Nephron (organoid): ENCODE results near the gene STMN3.

ENCODE experiments used
- H3K27ac Mint-ChIP-seq, 3 experiments: 2 replicates each; pipeline ENCODE4 v1.8.0; 2020; ENCODE audit warnings: mixed read lengths in 3 of 3, mild to moderate bottlenecking in 2 of 3, moderate library complexity in 1 of 3
- H3K27me3 Mint-ChIP-seq: 2 replicates; pipeline ENCODE4 v1.8.0; 2021; ENCODE audit warnings: low read depth, mild to moderate bottlenecking, moderate library complexity, mixed read lengths
- H3K36me3 Mint-ChIP-seq: 2 replicates; pipeline ENCODE4 v1.8.0; 2020; ENCODE audit warnings: low read depth, mixed read lengths
- H3K4me1 Mint-ChIP-seq: 2 replicates; pipeline ENCODE4 v1.8.0; 2020; ENCODE audit warnings: mixed read lengths
- H3K4me3 Mint-ChIP-seq, 3 experiments: 2 replicates each; pipeline ENCODE4 v1.8.0; 2020; ENCODE audit warnings: mild to moderate bottlenecking in 3 of 3, mixed read lengths in 3 of 3, moderate library complexity in 2 of 3
- H3K9me3 Mint-ChIP-seq: 2 replicates; pipeline ENCODE4 v1.8.0; 2020; ENCODE audit warnings: mixed read lengths
- TF ChIP-seq, protein P1 (sequence below), 3 experiments: fragments of 200-600 bp; sonication (generic); IDR thresholded peaks; one replicate each; pipeline ENCODE4 v1.5.0; 2021; ENCODE audit warnings: antibody characterized with exemption in 3 of 3; ENCODE audit not compliant: unreplicated experiment in 3 of 3

The STMN3 gene

DNA sequence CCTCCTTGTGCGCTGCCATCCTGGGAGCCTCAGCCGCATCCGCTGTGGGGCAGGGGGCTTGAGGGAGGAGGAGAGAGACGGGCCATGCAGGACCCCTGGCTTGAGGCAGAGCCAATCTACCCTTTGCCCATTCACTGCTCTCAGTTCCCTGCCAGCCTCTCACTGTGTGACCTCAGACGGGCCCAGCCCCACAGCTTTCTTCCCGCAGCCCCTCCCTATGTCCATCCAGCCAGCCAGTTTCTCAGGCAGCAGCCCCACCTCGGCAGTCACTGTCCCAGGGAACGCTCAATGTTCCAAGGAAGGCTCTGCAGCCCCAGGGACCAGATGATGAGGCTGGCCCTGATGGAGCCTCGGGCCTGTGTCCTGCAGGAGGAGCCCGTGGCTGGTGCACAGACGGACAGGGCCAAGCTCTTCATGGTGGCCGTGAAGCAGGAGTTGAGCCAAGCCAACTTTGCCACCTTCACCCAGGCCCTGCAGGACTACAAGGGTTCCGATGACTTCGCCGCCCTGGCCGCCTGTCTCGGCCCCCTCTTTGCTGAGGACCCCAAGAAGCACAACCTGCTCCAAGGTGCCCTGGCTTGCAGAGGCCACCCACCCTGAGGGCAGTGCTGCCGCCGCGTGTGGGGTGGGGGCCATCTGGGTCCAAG is 39.3 kb upstream of the STMN3 start:
- H3K27ac Mint-ChIP-seq = peak overlapping the region in 1 of 3 experiments; percentile 57
- peaks cover 8% of the 10 kb centered on the region for H3K36me3 Mint-ChIP-seq
- H3K9me3 Mint-ChIP-seq = no peaks in the 10 kb centered on the region
- peaks cover 3% of the 10 kb centered on the region for H3K27me3 Mint-ChIP-seq
- H3K4me1 Mint-ChIP-seq = no peaks in the 10 kb centered on the region
- TF ChIP-seq, protein P1, sequence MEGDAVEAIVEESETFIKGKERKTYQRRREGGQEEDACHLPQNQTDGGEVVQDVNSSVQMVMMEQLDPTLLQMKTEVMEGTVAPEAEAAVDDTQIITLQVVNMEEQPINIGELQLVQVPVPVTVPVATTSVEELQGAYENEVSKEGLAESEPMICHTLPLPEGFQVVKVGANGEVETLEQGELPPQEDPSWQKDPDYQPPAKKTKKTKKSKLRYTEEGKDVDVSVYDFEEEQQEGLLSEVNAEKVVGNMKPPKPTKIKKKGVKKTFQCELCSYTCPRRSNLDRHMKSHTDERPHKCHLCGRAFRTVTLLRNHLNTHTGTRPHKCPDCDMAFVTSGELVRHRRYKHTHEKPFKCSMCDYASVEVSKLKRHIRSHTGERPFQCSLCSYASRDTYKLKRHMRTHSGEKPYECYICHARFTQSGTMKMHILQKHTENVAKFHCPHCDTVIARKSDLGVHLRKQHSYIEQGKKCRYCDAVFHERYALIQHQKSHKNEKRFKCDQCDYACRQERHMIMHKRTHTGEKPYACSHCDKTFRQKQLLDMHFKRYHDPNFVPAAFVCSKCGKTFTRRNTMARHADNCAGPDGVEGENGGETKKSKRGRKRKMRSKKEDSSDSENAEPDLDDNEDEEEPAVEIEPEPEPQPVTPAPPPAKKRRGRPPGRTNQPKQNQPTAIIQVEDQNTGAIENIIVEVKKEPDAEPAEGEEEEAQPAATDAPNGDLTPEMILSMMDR (IDR thresholded peaks at IDR 0.05; ENCODE audit: unreplicated experiment in 3 of 3) = no peak
- H3K4me3 Mint-ChIP-seq = no peak overlapping the region

DNA sequence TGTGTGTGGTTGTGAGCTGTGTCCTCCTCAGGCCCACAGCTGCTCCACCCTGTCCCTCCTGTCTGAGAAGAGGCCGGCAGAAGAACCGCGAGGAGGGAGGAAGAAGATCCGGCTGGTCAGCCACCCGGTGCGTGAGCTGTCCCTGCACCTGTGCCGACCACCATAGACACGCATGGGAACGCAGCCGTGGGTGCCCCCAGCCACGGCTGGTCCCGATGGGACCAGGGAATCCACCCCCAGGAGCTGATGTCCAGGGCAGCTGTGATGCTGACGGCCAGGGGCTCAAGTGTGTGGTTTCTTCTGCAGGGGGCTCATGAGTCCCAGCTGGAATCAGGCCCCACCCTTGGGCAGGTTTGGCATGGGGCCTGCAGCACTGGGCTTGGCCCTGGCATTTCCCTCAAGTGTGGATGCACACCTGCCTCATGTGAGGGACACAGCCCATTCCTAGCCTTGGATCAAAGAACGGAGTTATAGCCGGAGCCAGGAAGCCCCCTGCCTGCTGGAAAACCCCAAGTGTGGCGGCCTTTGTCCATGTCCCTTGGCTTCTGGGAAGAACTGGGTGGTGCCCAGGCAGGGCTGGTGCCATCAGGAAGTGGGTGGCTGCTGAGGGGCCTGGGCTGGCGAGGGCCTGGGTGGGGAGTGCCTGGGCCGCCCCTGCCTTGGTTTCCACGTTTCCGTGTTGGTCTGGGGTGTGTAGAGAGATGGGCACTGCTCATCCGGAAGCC is 38.6 kb upstream of the STMN3 start:
- TF ChIP-seq, protein P1 (IDR thresholded peaks at IDR 0.05; ENCODE audit: unreplicated experiment in 3 of 3) = no peak
- H3K4me3 Mint-ChIP-seq = no peak overlapping the region
- no peaks in the 10 kb centered on the region for H3K27me3 Mint-ChIP-seq
- H3K36me3 Mint-ChIP-seq = peaks cover 8% of the 10 kb centered on the region
- no peaks in the 10 kb centered on the region for H3K9me3 Mint-ChIP-seq
- H3K4me1 Mint-ChIP-seq = no peaks in the 10 kb centered on the region
- peak overlapping the region in 1 of 3 experiments; percentile 37 for H3K27ac Mint-ChIP-seq

DNA sequence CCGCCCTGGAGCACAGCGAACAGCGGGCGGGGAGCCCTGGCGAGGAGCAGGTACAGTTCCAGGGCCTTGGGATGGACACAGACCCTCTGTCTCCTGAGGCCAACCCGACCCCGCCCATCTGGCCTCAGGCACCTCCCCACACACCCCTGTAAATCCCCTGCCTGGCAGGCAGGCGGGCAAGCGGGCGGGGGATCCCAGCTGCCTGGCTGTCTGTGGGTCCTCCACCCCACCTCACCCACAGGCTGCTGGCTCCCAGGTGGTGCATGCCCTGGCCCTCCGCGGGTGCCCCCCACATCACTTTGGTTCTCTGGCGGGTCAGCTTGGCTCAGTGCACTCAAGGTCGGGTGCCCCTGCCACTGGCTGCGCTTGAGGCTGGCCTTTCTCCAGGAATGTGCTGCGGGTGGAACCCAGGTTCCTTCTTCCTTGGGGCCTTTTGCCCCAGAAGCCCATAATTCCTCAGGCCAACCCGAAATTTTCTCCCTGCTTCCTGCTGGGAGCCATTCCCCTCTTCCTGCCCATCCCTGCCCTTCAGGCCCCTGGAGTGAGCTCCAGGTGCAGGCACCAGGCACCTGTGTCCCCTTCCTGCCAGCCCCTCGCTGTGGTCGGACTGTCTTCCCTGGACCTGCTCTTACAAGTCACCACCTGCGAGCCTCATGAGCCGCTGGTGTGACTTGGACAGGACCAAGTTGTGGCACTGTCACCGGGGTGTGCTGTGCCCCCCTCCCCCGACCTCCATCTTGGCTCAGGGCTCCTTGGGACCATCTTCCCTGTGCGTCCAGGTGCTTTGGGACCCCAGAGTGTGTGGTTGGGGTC is 37.9 kb upstream of the STMN3 start:
- peak overlapping the region in 1 of 3 experiments; percentile 37 for H3K27ac Mint-ChIP-seq
- H3K4me3 Mint-ChIP-seq = no peak overlapping the region
- H3K36me3 Mint-ChIP-seq = peaks cover 8% of the 10 kb centered on the region
- H3K27me3 Mint-ChIP-seq = no peaks in the 10 kb centered on the region
- H3K4me1 Mint-ChIP-seq = no peaks in the 10 kb centered on the region
- H3K9me3 Mint-ChIP-seq = no peaks in the 10 kb centered on the region
- TF ChIP-seq, protein P1 (IDR thresholded peaks at IDR 0.05; ENCODE audit: unreplicated experiment in 3 of 3) = no peak

DNA sequence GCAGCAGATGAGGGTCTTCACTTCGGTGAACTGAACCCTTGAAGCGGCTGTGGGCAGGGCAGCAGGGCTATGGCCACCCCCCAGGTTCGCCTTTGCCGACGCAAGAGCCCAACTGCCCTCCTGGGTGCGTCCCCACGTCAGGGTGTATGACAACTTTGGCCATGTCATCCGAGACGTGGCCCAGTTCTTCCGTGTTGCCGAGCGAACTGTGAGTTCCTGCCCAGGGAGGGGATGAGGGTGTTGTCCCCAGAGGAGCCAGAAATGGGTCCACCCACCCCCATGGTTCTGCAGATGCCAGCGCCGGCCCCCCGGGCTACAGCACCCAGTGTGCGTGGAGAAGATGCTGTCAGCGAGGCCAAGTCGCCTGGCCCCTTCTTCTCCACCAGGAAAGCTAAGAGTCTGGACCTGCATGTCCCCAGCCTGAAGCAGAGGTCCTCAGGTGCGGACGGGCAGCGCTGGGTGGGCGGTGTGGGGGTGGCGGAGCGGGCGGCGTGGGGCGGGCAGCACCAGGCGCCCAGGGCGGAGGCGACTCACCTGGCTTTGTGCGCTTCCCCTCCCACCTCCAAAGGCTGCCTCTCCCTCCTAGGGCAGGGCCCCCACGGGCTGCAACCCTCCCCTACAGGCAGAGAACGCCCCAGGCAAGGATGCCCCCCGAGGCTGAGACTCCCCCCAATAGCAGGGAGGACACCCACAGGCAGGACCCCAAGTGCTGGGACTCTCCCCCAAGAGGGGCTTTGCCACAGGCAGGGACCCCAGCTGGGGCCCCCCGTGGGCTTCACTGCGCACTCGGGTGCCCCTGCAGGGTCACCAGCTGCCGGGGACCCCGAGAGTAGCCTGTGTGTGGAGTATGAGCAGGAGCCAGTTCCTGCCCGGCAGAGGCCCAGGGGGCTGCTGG is 37.0 kb upstream of the STMN3 start:
- Mint-ChIP-seq H3K4me1 (no peaks in the 10 kb centered on the region), H3K27ac (no peak overlapping the region), H3K4me3 (no peak overlapping the region), H3K36me3 (peaks cover 8% of the 10 kb centered on the region), H3K9me3 (no peaks in the 10 kb centered on the region), H3K27me3 (no peaks in the 10 kb centered on the region)
- TF ChIP-seq, protein P1 (IDR thresholded peaks at IDR 0.05; ENCODE audit: unreplicated experiment in 3 of 3) = no peak
